Ascending aorta (tissue), 2 donors: ENCODE data around the gene HHAT. TPM values are rescaled to one million over a fixed set of nuclear protein-coding genes. Genes with fewer than 3 reads are reported as not detected.

Experiments
- DNase-seq, 2 donors: peaks; one replicate each; pipeline ENCODE4 v3.0.0-alpha.2; 2019; ENCODE audit warnings: low spot score in 2 of 2
- H3K27ac ChIP-seq, 2 donors: fragments of 200-600 bp; sonication (generic); one replicate each; pipeline ENCODE4 v1.5.1; 2016 to 2017; ENCODE audit warnings: mild to moderate bottlenecking in 1 of 2
- H3K27me3 ChIP-seq: fragments of 200-600 bp; sonication (generic); one replicate; pipeline ENCODE4 v1.5.1; 2017
- H3K36me3 ChIP-seq, 2 donors: fragments of 200-600 bp; sonication (generic); one replicate each; pipeline ENCODE4 v1.5.1; 2016
- H3K4me1 ChIP-seq, 2 donors: fragments of 200-600 bp; sonication (generic); one replicate each; pipeline ENCODE4 v1.5.1; 2016 to 2017; ENCODE audit warnings: mild to moderate bottlenecking in 1 of 2
- H3K4me3 ChIP-seq, 2 donors: fragments of 200-600 bp; sonication (generic); one replicate each; pipeline ENCODE4 v1.5.1; 2016 to 2017; ENCODE audit warnings: mild to moderate bottlenecking in 1 of 2
- H3K9me3 ChIP-seq, 2 donors: fragments of 200-600 bp; sonication (generic); one replicate each; pipeline ENCODE4 v1.5.1; 2016
- intact Hi-C: fragments of 100-400 bp; cut with DNase I; formaldehyde crosslinking; loops from one replicate; pipeline ENCODE4 v1.15.1; 2023
- total RNA-seq: library from RNA; depleted of rRNA; stranded (reverse); fragments of >200 nt; gene quantifications from one replicate; pipeline ENCODE4 v1.1.0, GENCODE V29; 2016
- TF ChIP-seq, protein P1 (sequence below), 3 experiments: fragments of 200-600 bp in 2 of 3; fragments of 450-650 bp in 1 of 3; sonication (generic) in 2 of 3; IDR thresholded peaks; one replicate each; pipeline ENCODE4 v1.5.1; 2016 to 2019; ENCODE audit warnings: antibody characterized with exemption in 3 of 3, mild to moderate bottlenecking in 1 of 3, moderate library complexity in 1 of 3

Gene HHAT
- total RNA-seq, 1 donor from 2014 or later = 1.2 TPM

DNA sequence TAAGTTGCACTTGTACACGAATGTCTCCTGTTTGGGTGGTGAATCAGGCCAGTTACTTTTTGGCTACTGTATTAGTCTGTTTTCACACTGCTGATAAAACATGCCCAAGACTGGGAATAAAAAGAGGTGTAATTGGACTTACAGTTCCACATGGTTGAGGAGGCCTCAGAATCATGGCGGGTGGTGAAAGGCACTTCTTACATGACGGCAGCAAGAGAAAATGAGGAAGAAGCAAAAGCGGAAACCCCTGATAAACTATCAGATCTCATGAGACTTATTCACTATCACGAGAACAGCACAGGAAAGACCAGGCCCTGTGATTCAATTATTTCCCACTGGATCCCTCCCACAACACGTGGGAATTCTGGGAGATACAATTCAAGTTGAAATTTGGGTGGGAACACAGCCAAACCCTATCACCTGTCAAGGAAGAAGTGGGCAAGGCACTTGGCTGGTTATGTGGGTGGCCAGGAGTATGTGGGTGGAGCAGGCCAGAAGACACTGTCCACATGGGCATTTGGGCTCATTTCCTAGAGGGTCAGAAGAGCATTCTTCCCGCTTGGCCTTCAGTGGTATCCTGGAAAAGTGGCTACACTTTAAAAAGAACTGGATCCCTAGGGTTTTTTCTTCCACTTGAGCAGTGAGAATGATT is 228.8 kb downstream of the HHAT start:
- TF ChIP-seq, protein P1, sequence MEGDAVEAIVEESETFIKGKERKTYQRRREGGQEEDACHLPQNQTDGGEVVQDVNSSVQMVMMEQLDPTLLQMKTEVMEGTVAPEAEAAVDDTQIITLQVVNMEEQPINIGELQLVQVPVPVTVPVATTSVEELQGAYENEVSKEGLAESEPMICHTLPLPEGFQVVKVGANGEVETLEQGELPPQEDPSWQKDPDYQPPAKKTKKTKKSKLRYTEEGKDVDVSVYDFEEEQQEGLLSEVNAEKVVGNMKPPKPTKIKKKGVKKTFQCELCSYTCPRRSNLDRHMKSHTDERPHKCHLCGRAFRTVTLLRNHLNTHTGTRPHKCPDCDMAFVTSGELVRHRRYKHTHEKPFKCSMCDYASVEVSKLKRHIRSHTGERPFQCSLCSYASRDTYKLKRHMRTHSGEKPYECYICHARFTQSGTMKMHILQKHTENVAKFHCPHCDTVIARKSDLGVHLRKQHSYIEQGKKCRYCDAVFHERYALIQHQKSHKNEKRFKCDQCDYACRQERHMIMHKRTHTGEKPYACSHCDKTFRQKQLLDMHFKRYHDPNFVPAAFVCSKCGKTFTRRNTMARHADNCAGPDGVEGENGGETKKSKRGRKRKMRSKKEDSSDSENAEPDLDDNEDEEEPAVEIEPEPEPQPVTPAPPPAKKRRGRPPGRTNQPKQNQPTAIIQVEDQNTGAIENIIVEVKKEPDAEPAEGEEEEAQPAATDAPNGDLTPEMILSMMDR (IDR thresholded peaks at IDR 0.05) = no peak
- Histone ChIP-seq H3K4me1 (no peaks in the 10 kb centered on the region), H3K27me3 (no peaks in the 10 kb centered on the region), H3K4me3 (no peak overlapping the region), H3K9me3 (no peaks in the 10 kb centered on the region), H3K27ac (no peak overlapping the region), H3K36me3 (no peaks in the 10 kb centered on the region)
- intact Hi-C loops = no loop called here
- no peak for DNase-seq

DNA sequence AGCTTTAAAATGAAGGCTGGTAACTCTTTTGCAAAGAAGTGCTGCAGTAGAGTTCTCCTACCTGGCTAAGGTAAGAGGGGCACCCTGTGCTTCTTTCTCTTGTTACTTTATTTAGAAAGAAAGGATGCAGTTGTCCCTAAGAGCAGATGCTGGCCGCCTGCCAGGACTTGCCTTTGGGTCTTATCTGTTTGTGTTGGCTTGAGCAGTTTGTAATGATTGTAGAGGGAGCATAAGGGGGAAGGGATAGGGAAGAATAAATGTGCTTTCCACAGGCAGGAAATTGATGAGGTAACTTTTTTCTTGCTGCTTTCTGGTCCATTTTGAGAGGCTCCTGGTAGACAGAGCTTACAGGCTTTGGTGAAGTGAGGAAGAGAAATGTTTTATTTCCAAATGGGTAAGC is 229.6 kb downstream of the HHAT start:
- H3K36me3 ChIP-seq = no peaks in the 10 kb centered on the region
- H3K4me1 ChIP-seq = no peaks in the 10 kb centered on the region
- no peak for DNase-seq
- intact Hi-C loops = no loop called here
- H3K27me3 ChIP-seq = no peaks in the 10 kb centered on the region
- H3K9me3 ChIP-seq = no peaks in the 10 kb centered on the region
- H3K27ac ChIP-seq = no peak overlapping the region
- no peak overlapping the region for H3K4me3 ChIP-seq
- TF ChIP-seq, protein P1 (IDR thresholded peaks at IDR 0.05) = no peak

DNA sequence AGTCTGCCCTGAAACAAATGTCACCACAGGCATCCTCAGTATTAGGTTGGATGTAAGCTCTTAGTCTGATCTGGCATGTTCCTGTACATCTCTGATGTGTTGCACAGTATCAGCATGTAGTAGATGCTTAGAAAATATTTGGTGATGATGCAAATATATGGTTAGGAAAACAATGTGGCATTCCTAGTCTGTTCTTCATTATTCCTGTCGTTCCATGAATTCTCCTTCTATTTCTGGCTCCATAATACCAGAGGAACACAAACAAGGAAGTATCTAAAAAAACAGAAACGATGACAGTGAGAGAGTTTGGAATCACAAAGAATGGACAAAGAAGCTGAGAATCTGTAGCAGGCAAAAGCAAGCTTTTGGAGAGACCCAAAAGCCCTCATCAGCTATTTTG is 236.6 kb downstream of the HHAT start:
- H3K9me3 ChIP-seq = no peaks in the 10 kb centered on the region
- no peaks in the 10 kb centered on the region for H3K4me1 ChIP-seq
- intact Hi-C loops = no loop called here
- DNase-seq = no peak
- no peak overlapping the region for H3K4me3 ChIP-seq
- TF ChIP-seq, protein P1 (IDR thresholded peaks at IDR 0.05) = no peak
- no peaks in the 10 kb centered on the region for H3K36me3 ChIP-seq
- no peaks in the 10 kb centered on the region for H3K27me3 ChIP-seq
- H3K27ac ChIP-seq = no peak overlapping the region

DNA sequence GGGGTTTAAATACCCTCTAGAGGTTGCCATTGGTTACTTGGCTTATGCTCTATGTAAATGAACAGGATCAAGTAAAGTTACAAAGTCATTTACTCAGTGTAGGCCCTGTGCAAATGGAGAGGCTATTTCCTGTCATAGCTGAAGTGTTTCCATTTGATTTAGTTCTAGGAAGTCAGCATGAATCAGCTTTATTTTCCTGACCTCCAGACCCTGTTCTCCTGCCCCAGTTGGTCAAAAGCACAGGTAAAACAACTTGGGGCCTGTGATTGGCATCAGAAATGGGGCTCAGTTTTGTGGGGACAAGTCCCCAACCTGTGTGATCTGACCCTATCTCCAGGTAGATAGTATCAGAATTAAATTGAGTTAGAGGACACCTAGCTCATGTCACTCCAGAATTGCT is 239.9 kb downstream of the HHAT start:
- TF ChIP-seq, protein P1 (IDR thresholded peaks at IDR 0.05) = no peak
- Histone ChIP-seq H3K27ac (no peak overlapping the region), H3K27me3 (no peaks in the 10 kb centered on the region), H3K9me3 (no peaks in the 10 kb centered on the region), H3K36me3 (no peaks in the 10 kb centered on the region), H3K4me1 (no peaks in the 10 kb centered on the region), H3K4me3 (no peak overlapping the region)
- DNase-seq = no peak
- intact Hi-C loops = no loop called here

DNA sequence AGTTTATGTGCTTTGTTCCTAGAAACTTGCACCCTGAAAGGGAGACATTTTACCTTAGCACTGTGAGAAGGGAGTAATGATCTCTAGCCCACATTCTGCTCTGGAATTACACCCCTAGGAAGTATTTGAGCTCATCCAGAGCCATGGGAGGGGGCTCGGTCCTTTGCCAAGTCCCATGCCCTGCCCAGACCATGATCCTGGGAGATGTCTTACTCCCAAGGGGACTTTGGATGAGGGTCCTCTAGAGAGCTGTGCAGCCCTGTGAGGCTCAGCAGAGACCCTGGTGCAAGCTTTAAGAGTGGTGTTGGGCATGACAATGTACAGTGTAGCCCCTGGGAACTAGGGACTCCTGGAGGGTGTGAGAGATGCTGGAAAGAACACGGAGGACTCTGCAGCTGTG is 241.4 kb downstream of the HHAT start:
- intact Hi-C loops = no loop called here
- TF ChIP-seq, protein P1 (IDR thresholded peaks at IDR 0.05) = no peak
- no peak overlapping the region for H3K27ac ChIP-seq
- H3K4me3 ChIP-seq = no peak overlapping the region
- H3K4me1 ChIP-seq = no peaks in the 10 kb centered on the region
- DNase-seq = no peak
- H3K36me3 ChIP-seq = no peaks in the 10 kb centered on the region
- no peaks in the 10 kb centered on the region for H3K27me3 ChIP-seq
- H3K9me3 ChIP-seq = no peaks in the 10 kb centered on the region
